Thoracic aorta (tissue), 2 donors: Measurements from ENCODE around the gene PDSS2. TPM values are rescaled to one million over a fixed set of nuclear protein-coding genes. Genes with fewer than 3 reads are reported as not detected.

Source experiments
- ATAC-seq: fragments of 150-250 bp; one replicate; pipeline ENCODE4 v1.8.0; 2017; ENCODE audit warnings: low read depth; ENCODE audit not compliant: insufficient number of reproducible peaks, low FRiP score
- DNase-seq: peaks from one replicate; pipeline ENCODE4 v3.0.0-alpha.2; 2020; ENCODE audit warnings: low spot score
- H3K27ac ChIP-seq, 2 donors: fragments of 200-600 bp; sonication (generic); 1 replicate in 1 of 2; 2 replicates in 1 of 2; pipeline ENCODE4 v1.5.1; 2016; ENCODE audit warnings: mild to moderate bottlenecking in 2 of 2, moderate library complexity in 2 of 2
- H3K27me3 ChIP-seq: fragments of 200-600 bp; sonication (generic); replicated peaks from 2 replicates; pipeline ENCODE4 v1.6.0; 2016; ENCODE audit warnings: mild to moderate bottlenecking; ENCODE audit not compliant: insufficient read depth
- H3K36me3 ChIP-seq: fragments of 200-600 bp; sonication (generic); one replicate; pipeline ENCODE4 v1.5.1; 2016
- H3K4me1 ChIP-seq, 2 donors: fragments of 200-600 bp; sonication (generic); 1 replicate in 1 of 2; 2 replicates in 1 of 2; pipeline versions ENCODE4 v1.5.1 to v1.6.0; 2016; ENCODE audit warnings: low read depth in 2 of 2, mild to moderate bottlenecking in 1 of 2; ENCODE audit not compliant: control insufficient read depth in 1 of 2
- H3K4me3 ChIP-seq: fragments of 200-600 bp; sonication (generic); 2 replicates; pipeline ENCODE4 v1.5.1; 2016; ENCODE audit warnings: mild to moderate bottlenecking
- H3K9me3 ChIP-seq: fragments of 200-600 bp; sonication (generic); 2 replicates; pipeline ENCODE4 v1.5.1; 2016
- CTCF ChIP-seq: fragments of 200-600 bp; sonication (generic); IDR thresholded peaks from one replicate; pipeline ENCODE4 v1.5.1; 2019; ENCODE audit warnings: antibody characterized with exemption
- total RNA-seq, 2 donors: library from RNA; depleted of rRNA; stranded (reverse); fragments of >200 nt; gene quantifications; one replicate each; pipeline versions ENCODE4 v1.1.0 to v1.2.3, GENCODE V29; 2016

Gene PDSS2
- total RNA-seq, 2 donors from 2014 or later: 6.9 to 9.9 TPM

GRCh38 chr6:107386904-107387303 lies 72.5 kb downstream of the PDSS2 start:
- no peaks in the 10 kb centered on the region for H3K4me1 ChIP-seq
- TF ChIP-seq CTCF: no peak
- DNase-seq (no peak), ATAC-seq (no peak)
- no peak overlapping the region for H3K27ac ChIP-seq
- no peaks in the 10 kb centered on the region for H3K9me3 ChIP-seq
- no peaks in the 10 kb centered on the region for H3K27me3 ChIP-seq
- no peaks in the 10 kb centered on the region for H3K36me3 ChIP-seq
- H3K4me3 ChIP-seq: no peak overlapping the region

GRCh38 chr6:107386340-107386739 lies 73.0 kb downstream of the PDSS2 start:
- Histone ChIP-seq H3K4me3 (no peak overlapping the region), H3K27me3 (no peaks in the 10 kb centered on the region), H3K36me3 (no peaks in the 10 kb centered on the region), H3K27ac (no peak overlapping the region), H3K9me3 (no peaks in the 10 kb centered on the region), H3K4me1 (no peaks in the 10 kb centered on the region)
- no peak for TF ChIP-seq CTCF
- DNase-seq (no peak), ATAC-seq (no peak)

- H3K4me1 ChIP-seq: no peaks in the 10 kb centered on the region
- no peak overlapping the region for H3K27ac ChIP-seq
- H3K4me3 ChIP-seq: no peak overlapping the region
- DNase-seq (no peak), ATAC-seq (no peak)
- no peaks in the 10 kb centered on the region for H3K9me3 ChIP-seq
- no peaks in the 10 kb centered on the region for H3K27me3 ChIP-seq
- no peaks in the 10 kb centered on the region for H3K36me3 ChIP-seq
- TF ChIP-seq CTCF: no peak
Observed at GRCh38 chr6:107383705-107384104, 75.7 kb downstream of the PDSS2 start.

- H3K36me3 ChIP-seq: no peaks in the 10 kb centered on the region
- no peaks in the 10 kb centered on the region for H3K9me3 ChIP-seq
- DNase-seq (no peak), ATAC-seq (no peak)
- TF ChIP-seq CTCF: no peak
- no peaks in the 10 kb centered on the region for H3K4me1 ChIP-seq
- no peak overlapping the region for H3K27ac ChIP-seq
- H3K4me3 ChIP-seq: no peak overlapping the region
- H3K27me3 ChIP-seq: no peaks in the 10 kb centered on the region
Observed at GRCh38 chr6:107374264-107374663, 85.1 kb downstream of the PDSS2 start.

- H3K27me3 ChIP-seq: no peaks in the 10 kb centered on the region
- no peaks in the 10 kb centered on the region for H3K9me3 ChIP-seq
Observed at GRCh38 chr6:107369493-107369892, 89.9 kb downstream of the PDSS2 start.

More at GRCh38 chr6:107369493-107369892, 89.9 kb downstream of the PDSS2 start:
- H3K27ac ChIP-seq: no peak overlapping the region
- ATAC-seq (no peak), DNase-seq (no peak)
- no peaks in the 10 kb centered on the region for H3K36me3 ChIP-seq
- H3K4me3 ChIP-seq: no peak overlapping the region
- TF ChIP-seq CTCF: no peak
- no peaks in the 10 kb centered on the region for H3K4me1 ChIP-seq
